ENCODE results near the gene RGS6. TPM values are rescaled to one million over a fixed set of nuclear protein-coding genes. Genes with fewer than 3 reads are reported as not detected.

Gene RGS6
- total RNA-seq, 1 donor from 2014 or later, result 23.3 TPM

DNA sequence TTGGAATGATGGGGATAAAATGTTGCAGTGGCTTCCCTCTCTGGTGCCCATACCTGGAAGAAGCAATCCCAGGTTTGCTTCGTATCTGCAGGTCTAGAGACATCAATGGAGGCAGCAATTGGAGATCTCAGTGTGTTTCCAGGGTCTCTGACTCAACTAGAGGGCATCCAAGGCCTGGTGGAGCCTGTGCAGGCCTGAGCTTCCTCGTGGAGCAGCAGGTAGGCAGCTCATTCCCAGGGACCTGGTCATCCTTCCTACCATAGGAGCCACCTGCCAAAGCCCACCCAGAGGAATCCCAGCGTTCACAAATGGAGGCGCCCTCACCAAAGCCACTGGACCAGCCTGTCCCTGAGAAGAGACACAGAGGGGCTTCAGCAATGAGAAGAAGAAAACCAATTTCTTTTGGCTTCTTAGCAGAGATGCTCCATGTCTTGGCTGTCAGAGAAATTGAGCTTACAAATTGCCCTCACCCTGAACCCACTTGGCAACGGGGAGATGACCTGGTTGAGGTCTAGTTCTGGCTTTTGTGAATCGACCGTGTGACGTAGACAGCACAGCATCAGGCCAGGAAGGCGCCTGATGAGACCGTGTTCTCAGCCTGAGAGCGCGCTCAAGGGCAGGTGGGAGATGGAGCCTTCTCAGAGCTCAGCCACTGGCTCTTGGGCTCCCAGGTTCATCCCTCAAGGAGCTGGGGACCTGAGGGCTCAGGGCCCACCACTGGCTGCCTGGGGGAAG, 678.0 kb downstream of the RGS6 start:
- intact Hi-C loops (cut with DNase I), result loop anchor here (5.0 kb wide), 1 partner anchor 292 kb away; no protein-coding TSS in a partner anchor

DNA sequence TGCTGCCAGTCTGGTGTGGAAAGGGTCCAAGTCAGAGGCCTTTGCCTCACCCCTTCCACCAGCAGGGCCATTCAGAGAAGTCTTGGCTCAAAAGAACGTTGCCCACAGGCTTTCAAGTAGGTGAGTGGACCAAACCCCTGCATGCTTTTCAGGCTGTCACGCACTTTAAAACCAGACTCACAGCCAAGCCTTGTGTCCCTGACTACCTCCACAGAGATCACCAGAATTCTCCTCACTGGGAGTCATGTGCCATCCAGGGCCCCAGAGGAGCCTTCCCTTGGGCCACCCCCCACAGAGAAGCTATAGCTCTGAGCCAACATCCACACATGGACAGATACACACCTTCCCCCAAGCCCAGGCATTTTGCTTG, 678.6 kb downstream of the RGS6 start:
- ATAC-seq (no peak), DNase-seq (ENCODE audit: missing footprints) (no peak)
- intact Hi-C loops (cut with DNase I), result loop anchor here (5.0 kb wide), 1 partner anchor 291 kb away; no protein-coding TSS in a partner anchor

More for the DNA sequence above, 678.0 kb downstream of the RGS6 start:
- no peak for DNase-seq (ENCODE audit: missing footprints)
- no peak for ATAC-seq

DNA sequence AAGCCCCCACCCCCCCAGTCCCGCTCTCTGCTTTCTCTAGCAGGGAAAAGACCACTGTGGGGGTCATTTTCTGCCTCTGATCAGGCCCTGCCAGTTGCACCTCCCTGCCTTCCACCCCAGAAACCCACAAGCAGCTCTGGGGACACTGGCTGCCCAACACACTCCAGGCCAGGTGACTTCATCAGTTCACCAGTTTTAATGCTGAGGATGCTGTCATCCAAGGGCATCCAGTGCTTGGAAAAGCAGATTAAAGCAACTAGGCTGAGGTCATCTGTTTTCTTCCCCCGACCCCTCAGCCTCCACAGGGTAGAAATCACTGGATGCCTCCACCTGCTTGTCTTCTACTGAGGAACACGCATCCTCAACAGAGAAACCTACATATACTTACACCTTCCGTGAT, 679.3 kb downstream of the RGS6 start:
- DNase-seq (ENCODE audit: missing footprints) (no peak), ATAC-seq (no peak)
- intact Hi-C loops (cut with DNase I), result loop anchor here (5.0 kb wide), 1 partner anchor 291 kb away; no protein-coding TSS in a partner anchor

DNA sequence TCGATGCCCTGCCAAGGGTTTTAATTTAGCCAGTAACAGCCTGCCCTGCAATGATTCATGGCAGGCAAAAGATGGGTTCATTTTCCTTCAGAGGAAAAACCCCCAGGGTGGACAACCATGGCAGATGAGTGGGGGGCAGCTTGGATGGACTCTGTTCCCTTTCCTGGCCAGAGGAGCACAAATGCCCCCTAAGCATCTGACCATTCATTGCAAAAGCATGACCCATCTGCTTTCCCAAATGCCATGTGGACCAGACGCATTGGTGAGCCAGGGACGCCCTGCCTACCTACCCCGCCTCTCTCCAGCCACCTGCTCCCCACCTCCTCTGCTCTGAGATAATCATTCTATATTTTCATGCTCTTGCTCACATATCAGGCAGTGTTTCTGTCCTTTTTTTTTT, 679.8 kb downstream of the RGS6 start:
- DNase-seq (ENCODE audit: missing footprints), result no peak
- intact Hi-C loops (cut with DNase I), result loop anchor here (5.0 kb wide), 1 partner anchor 290 kb away; no protein-coding TSS in a partner anchor
- ATAC-seq, result no peak

DNA sequence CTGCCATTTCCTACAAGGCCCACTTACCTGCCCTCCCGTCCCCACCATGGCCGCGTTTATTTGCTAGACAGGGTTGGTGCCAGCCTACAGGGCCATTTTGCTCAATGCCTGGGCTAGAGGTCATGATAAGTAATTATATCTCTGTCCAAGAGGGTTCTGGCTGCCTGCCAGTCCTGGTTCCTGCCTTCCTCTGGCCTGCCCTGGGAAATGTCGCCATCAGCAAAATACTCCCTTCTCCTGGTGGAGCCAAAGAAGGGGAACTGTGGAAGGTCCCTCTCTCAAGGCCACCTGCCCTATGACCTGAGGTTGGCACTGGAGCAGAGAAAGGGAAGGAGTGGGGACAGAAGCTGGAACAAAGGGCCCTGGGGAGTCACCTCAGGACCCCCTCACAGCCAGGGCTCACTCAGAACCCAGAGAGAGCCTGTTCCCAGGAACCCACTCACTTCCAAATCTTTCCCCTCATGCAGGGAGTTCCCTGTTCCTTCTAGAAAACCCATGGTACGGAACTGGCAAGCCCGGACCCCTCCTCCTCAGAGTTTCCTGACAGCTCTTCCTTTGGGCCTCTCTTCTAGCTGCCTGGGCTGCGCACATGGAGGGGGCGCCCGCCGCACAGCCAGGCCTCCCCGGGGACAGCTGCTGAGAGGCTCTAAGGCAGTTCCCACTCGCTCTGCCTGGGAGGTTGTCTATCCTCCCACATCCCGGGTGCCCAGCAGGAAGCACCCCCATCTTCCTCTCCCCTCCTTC, 681.2 kb downstream of the RGS6 start:
- ATAC-seq, result peak; percentile 67
- intact Hi-C loops (cut with DNase I), result loop anchor here (5.0 kb wide), 1 partner anchor 289 kb away; no protein-coding TSS in a partner anchor
- peak; percentile 88 for DNase-seq (ENCODE audit: missing footprints)

DNA sequence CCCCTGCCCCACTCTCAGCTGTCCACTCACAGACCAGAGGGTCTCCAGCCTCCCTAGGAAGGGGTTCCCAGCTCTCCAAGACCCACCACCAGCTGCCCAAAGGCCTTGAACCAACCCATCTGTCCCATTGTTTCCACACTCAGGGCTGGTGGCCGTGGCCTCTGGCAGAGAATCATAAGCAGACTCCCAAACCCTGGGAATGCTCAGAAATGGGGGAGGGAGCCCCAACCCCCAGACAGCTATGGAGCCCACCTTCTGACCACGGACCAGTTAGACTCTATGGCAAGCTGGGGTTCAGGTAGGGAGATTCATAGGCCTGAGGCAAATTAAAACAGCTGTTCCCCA, 681.7 kb downstream of the RGS6 start:
- intact Hi-C loops (cut with DNase I), result loop anchor here (5.0 kb wide), 1 partner anchor 288 kb away; no protein-coding TSS in a partner anchor
- DNase-seq (ENCODE audit: missing footprints), result no peak
- ATAC-seq, result no peak

DNA sequence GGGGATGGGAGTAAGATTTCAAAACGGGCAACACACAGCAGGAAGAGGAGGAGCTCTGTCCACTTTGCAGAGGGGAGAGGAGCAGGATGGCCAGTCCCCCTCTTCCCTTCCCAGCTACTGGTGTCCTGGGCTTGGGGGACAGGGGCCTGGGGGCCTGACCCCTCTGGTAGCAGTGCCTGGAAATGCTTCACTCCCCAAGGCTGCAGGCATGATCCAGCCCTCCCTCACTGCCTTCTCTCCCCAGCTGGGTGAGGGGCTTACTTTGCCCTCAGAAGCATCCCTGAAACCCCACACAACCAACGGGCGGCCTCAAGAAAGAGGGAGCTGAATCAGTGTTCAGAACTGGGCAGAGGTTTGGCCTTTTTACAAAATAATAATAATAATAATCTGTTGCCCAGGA, 682.1 kb downstream of the RGS6 start:
- ATAC-seq (no peak), DNase-seq (ENCODE audit: missing footprints) (no peak)
- intact Hi-C loops (cut with DNase I), result loop anchor here (5.0 kb wide), 1 partner anchor 288 kb away; no protein-coding TSS in a partner anchor

DNA sequence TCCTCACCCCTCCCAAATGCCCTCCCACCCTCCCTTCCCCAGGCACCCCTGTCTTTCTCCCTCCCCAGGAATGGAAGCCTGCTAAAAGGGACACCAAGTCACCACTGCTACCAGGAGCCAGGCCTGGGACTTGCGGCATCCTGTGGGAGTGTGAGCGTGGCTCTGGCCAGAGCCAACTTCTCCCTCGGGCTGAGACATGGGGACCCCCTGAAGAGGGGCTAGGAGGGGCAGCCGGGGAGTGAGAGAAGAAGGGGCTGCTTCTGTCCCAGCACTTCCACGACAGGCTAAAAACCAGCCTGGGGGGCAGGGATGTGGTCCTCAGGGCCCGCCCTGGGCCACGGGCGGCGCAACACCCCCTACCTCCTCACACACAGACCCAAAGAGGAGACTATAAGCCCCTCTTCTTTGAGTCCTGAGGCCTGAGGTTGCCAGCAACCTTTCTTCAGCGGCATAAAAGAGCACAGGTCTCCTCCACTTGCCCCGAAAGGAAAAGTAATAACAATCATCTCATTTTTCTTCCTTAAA, 682.7 kb downstream of the RGS6 start:
- DNase-seq (ENCODE audit: missing footprints) (no peak), ATAC-seq (no peak)
- intact Hi-C loops (cut with DNase I), result loop anchor here (5.0 kb wide), 3 partner anchors 53 to 287 kb away; partner anchors contain the start of gene DPF3

DNA sequence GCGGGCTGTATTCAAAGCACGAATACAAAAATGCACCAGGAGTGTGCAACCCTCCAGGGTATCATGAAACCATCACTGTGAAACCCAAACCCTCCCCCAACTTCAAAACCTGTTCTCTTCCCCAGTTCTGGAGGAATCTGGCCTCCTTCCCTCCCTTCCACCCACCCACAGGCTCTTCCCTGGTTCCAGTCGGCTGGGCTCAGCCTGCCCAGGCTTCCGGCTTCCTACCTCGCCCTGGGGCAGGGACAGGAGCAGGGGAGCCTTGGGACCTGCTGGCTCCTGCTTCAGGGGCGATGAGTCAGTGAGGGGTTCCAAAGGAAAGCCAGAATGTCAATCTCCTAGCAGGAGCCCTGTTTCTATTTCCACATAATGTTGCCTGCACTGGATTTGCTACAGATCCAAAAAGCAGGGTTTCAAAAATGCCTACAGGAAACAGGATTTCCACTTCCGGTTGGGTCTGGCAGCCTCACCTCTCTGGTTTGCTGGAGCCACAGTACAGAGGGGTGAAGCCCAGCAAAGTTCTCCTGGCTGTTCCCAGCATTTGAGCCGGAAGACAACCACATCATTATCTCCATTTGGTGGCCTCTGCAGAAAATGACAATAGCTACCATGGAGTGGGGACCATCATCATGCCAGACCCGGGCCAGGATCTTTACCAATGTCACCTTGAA, 683.4 kb downstream of the RGS6 start:
- intact Hi-C loops (cut with DNase I), result loop anchor here (5.0 kb wide), 2 partner anchors 53 to 277 kb away; partner anchors contain the start of gene DPF3
- ATAC-seq (no peak), DNase-seq (ENCODE audit: missing footprints) (no peak)

Small RNAs within 50 kb of the gene (microRNA-seq; reads per million reads assigned to microRNA genes)
- gene MIR7843, result not detected
